Measurements from ENCODE around the gene FREY1.
"Not testable (repeated sequence)": the region's sequence is repeated elsewhere in the genome, so short reads cannot be mapped to it uniquely, and the experiment has no call there.

FREY1 gene

DNA sequence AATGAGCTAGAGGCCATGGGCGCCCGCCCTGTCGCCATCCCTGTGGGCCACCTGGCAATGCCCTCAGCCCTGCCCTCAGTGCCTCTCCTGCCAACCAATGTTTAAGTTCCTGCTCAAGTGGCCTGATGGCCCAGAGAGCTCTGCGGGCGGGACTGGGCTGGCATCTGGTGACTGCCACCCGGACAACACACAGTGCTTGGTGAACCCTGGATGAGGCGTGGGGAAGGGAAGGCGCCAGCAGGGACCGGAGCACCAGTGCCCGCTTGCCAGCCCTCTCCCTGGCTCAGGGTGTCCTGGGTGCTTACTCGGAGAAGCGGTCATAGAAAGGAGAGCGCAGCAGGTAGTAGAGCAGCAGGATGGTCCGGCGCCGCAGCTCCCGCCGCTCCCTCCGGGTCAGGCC, 6.4 kb upstream of the FREY1 start:
- DNase-seq = no peak

DNA sequence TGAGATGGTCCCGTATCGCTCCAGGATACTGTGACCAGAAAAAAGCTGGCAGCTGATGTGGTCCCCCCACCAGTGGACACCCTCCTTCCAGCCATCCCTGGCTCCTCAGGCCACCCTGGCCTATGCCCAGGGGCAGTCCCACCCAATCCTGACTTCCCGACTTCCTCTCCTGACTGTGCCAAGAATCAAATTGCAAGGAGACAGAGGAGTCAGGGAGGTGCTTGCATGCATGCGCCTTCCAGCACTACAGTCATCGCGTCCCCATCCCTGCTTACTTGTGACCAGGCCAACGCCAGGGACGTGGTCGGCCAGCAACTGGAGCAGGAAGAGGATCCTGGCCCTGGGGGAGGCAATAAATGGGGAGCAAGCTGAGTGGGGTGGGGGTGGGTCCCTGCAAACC, 3.6 kb upstream of the FREY1 start:
- no peak for DNase-seq

DNA sequence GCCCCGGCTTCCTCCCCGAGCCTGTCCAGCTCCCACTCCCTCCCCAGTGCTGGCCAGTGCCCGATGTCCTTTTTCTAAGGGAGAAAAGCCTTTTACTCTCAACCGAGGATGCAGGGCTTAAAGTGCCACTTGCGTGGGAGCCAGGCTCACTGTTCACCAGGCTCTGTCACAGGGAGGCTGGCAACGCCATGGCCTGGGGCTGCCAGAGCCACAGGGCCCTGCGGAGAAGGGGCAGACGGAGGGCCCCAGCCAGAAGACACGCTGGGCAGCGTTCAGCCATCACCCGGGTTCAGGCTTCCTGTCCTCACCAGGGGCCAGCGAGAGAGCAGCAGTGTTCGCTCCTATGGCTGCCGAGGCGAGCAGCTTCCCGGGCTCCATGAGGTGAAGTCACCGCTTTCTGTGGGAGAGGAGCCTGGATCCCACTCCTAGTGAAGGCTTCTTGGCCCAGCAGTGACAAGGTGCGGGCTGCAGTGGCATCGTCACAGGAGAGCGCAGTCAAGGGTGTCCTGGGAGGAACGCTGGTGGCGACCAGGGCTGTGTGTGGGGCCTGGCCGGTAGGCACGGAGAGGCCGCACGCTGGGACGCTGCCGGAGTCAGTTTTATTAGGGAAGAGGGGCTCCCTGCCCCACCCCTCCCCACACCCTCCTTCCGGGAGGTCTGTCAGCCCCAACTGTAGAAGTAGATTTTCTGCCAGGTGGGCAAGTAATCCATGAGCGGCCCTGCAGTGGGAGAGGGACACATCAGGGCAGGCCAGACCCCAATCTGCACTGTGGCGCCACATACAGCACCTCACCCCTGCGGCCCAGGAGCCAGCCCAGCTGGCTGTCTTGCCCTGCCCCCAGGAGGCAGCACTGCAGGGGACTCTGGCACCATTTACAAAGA, 2.8 kb upstream of the FREY1 start:
- no peak for DNase-seq

DNA sequence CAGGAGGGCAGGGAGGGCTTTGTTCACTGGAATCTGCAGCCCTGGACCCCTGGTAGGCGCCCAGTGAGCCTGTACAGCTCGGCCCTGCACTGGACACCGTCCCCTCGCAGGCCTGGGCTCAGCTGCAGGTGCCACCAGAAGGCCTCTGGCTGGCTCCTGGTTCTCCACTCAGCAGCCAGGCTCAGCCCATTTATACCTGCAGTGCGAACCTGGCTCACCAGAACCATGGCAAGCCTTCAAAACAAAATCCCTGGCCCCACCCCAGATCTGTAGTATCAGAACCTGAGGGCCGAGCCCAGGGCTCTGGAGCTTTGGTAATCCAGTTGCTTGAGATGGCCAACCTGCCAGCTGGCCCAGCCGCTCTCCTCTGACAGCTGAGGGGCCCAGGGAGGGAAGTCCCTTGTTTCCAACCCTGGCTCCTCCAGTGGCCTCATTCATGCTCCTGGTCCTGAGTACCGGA, 870 bp upstream of the FREY1 start:
- no peak for DNase-seq

DNA sequence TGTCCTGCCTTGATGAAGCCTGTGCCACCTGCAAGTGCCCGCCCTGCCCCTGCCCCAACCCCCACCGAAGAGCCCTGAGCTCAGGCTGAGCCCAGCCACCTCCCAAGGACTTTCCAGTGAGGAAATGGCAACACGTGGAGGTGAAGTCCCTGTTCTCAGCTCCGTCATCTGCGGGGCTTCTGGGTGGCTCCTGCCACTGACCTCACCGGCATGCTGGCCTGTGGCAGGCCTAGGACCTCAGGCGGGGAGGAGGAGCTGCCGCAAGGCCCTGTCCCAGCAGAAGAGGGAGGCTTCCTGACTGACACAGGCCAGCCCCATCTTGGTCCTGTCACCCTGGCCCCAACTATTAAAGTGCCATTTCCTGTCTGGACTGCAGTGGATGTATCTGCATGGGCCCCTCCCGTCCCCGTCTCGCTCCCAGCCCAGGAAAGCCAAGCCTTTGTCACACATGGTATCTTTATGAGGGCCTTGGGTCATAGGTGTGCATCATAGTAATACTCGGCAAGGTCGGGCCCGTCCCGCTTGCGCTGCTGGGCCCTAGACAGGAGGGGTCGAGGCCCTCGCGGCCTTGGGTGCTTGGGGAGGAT, 882 bp downstream of the FREY1 start:
- no peak for DNase-seq

- not testable (repeated sequence) for DNase-seq
Observed at GRCh38 chr11:45905576-45905975, 1.5 kb downstream of the FREY1 start.

GRCh38 chr11:45905095-45905494, 2.0 kb downstream of the FREY1 start:
- no peak for DNase-seq

- DNase-seq = no peak
Observed at GRCh38 chr11:45904309-45904915, 2.7 kb downstream of the FREY1 start.

GRCh38 chr11:45902452-45903380, 4.4 kb downstream of the FREY1 start:
- DNase-seq = no peak

DNA sequence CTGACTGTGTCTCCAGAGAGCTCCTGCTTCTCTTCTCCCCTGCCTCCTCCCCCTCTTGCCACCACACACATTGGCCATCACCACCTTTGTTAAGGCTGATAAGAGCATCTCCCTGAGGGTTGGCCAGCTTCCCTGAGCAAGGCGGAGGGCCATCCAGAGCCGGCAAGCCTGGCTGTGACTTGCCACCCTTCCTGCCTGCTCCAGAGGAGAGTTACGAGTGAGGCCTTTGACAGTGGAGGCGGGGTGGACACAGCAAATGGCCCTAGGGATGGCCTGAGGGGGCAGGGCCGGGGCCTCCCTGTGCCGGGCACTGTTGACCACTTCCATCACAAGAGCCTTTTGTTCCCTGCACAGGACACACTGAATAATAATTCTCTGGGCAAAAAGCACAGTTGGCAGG, 5.4 kb downstream of the FREY1 start:
- no peak for DNase-seq

GRCh38 chr11:45900916-45901617, 6.0 kb downstream of the FREY1 start:
- no peak for DNase-seq

- DNase-seq = not testable (repeated sequence)
Observed at GRCh38 chr11:45900175-45900800, 6.8 kb downstream of the FREY1 start.

- DNase-seq = peak; percentile 84
Observed at GRCh38 chr11:45899448-45900174, 7.5 kb downstream of the FREY1 start.

- DNase-seq = no peak
Observed at GRCh38 chr11:45899086-45899447, 8.0 kb downstream of the FREY1 start.

DNA sequence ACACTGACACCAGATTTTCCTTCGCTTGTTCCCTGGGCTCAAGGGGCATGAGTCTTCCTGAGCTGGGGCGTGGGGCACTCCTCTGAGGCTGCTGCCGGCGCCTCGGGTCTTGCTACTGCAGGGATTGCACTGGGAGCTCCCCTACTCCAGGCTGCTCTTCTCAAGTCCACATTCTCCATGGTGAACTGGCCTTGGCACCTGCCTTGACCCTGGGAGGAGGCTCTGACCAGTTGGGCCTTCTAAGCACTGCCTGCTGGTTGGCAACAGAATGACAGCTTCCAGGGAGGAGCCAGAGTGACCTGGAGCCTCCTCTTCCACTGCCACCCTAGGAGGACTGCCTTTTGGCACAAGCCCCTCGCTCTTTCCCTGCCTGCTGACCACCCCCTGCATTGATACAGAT, 9.5 kb downstream of the FREY1 start:
- no peak for DNase-seq

DNA sequence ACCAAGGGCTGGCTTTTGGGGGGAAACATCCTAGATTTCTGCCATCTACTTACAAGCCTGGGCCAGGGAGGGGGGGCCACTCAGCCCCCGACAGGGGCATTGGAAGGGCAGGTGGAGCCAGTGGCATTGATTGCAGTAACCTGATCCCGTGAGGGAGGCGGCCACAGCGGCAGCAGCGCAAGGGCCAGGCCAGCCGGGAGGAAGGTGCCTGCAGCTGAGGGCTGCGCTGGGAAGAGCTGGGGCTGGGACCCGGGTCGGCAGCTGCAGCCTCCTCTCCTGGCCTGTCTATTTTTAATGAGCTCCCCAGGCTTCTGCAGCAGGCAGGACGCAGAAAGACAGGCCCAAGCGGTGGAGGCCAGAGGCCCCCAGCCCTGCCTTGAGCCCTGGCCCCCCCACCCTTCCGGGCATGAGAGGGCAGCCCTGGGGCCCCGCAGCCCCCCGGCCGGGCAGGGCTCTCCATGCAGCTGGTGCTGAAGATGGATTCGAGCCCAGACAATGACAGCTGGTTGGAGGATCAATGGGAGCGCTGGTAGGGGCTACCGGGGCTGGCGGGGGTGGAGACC, 10.6 kb downstream of the FREY1 start:
- peak; percentile 84 for DNase-seq

DNA sequence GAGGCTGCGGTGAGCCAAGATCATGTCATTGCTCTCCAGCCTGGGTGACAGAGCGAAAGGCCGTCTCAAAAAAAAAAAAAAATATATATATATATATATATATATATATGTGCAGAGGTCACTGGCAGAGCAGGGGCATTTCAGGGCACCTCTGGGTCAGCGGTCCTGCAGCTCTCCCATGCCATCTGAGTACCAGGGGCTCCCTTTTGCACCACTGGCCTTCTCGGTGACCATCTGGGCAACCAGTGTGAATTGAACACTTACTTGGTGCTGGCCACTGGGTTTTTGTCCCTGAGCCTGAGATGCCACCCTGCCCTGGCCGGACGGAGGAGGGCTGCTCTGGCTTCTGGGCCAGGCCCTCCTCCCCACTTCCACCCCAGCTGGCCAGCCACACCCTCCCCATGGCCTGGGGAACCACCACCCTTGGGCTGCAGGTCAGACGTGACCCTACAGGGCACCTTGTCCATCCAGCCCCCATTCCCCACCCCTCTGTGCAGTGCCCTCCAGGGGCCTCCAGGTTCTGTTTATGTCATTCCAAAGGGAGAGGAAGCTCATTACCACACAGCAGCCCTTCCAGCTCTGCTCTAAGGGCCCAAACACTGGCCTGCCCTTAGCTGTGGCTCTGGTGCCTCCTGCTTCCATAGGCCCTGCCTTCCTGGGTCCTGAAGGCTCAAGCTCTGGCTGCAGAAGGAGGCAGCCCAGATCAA, 11.4 kb downstream of the FREY1 start:
- no peak for DNase-seq

GRCh38 chr11:45894555-45895247, 12.4 kb downstream of the FREY1 start:
- DNase-seq = no peak

GRCh38 chr11:45892856-45893255, 14.2 kb downstream of the FREY1 start:
- DNase-seq = no peak
